ENCODE measurements around the gene SDHA. TPM values are rescaled to one million over a fixed set of nuclear protein-coding genes. Genes with fewer than 3 reads are reported as not detected.
"Not testable (repeated sequence)": the region's sequence is repeated elsewhere in the genome, so short reads cannot be mapped to it uniquely, and the experiment has no call there.

The SDHA gene
- polyA plus RNA-seq, 1 donor from 2014 or later, result 70.4 TPM

GRCh38 chr5:264338-264737 lies 46.2 kb downstream of the SDHA start:
- Histone ChIP-seq H3K9me2 (ENCODE audit: insufficient read depth, low read length) (no peaks in the 10 kb centered on the region), H4K20me1 (ENCODE audit: insufficient read depth) (no peaks in the 10 kb centered on the region), H3K9me3 (ENCODE audit: low read length) (no peaks in the 10 kb centered on the region), H3K27me3 (ENCODE audit: insufficient read depth, low read depth, low read length) (no peaks in the 10 kb centered on the region), H3K79me2 (replicated peaks; ENCODE audit: insufficient read depth, low read length) (no peaks in the 10 kb centered on the region), H2AFZ (ENCODE audit: low read depth, low read length) (no peak overlapping the region), H3K4me2 (ENCODE audit: low read length) (no peak overlapping the region), H3K9ac (ENCODE audit: low read length) (no peak overlapping the region), H3K27ac (ENCODE audit: low read length) (no peak overlapping the region), H3K4me3 (ENCODE audit: low read length) (no peak overlapping the region), H3K36me3 (ENCODE audit: insufficient read depth, low read length) (peaks cover 6% of the 10 kb centered on the region), H3F3A (ENCODE audit: insufficient read depth, low read length, poor library complexity, severe bottlenecking) (no peaks in the 10 kb centered on the region)
- TF ChIP-seq CTCF (IDR thresholded peaks at IDR 0.05; ENCODE audit: poor library complexity, severe bottlenecking) (no peak), REST (IDR thresholded peaks at IDR 0.05; ENCODE audit: borderline replicate concordance) (no peak), POLR2AphosphoS5 (IDR thresholded peaks at IDR 0.05) (no peak), SMC3 (conservative IDR thresholded peaks at IDR 0.05; ENCODE audit: poor library complexity) (no peak), MXI1 (conservative IDR thresholded peaks at IDR 0.05; ENCODE audit: poor library complexity, severe bottlenecking) (no peak), TAF1 (IDR thresholded peaks at IDR 0.05; ENCODE audit: low read depth) (no peak), EZH2 (IDR thresholded peaks at IDR 0.05; ENCODE audit: borderline replicate concordance, insufficient read depth, low read length, poor library complexity, severe bottlenecking) (no peak), EP300 (conservative IDR thresholded peaks at IDR 0.05; ENCODE audit: poor library complexity, severe bottlenecking) (no peak), RAD21 (conservative IDR thresholded peaks at IDR 0.05) (no peak)

- H3K9ac ChIP-seq (ENCODE audit: low read length), result not testable (repeated sequence)
These were observed 48.3 kb downstream of the SDHA start for GRCh38 chr5:266311-267026.

More at GRCh38 chr5:266311-267026, 48.3 kb downstream of the SDHA start:
- not testable (repeated sequence) for H3K27me3 ChIP-seq (ENCODE audit: insufficient read depth, low read depth, low read length); H3K9me2 ChIP-seq (ENCODE audit: insufficient read depth, low read length); H4K20me1 ChIP-seq (ENCODE audit: insufficient read depth); H2AFZ ChIP-seq (ENCODE audit: low read depth, low read length); H3K79me2 ChIP-seq (replicated peaks; ENCODE audit: insufficient read depth, low read length); H3K4me2 ChIP-seq (ENCODE audit: low read length); H3K4me3 ChIP-seq (ENCODE audit: low read length); H3F3A ChIP-seq (ENCODE audit: insufficient read depth, low read length, poor library complexity, severe bottlenecking); H3K9me3 ChIP-seq (ENCODE audit: low read length); H3K36me3 ChIP-seq (ENCODE audit: insufficient read depth, low read length); H3K27ac ChIP-seq (ENCODE audit: low read length)

Data from neural cell (in vitro differentiated cells).